ENCODE results near the gene C16orf87. TPM values are rescaled to one million over a fixed set of nuclear protein-coding genes. Genes with fewer than 3 reads are reported as not detected.
"Not testable (repeated sequence)": the region's sequence is repeated elsewhere in the genome, so short reads cannot be mapped to it uniquely, and the experiment has no call there.

C16orf87 gene
- total and polyA plus RNA-seq, 5 experiments from 2014 or later: 4.9 to 8.5 (median 5.7) TPM

- POLR2A ChIA-PET: interaction anchor here (0.5 to 1.3 kb wide), 7 partner anchors 11 to 183 kb away, joined by 3 to 5 read pairs (median 3); partner anchors contain the start of genes C16orf87, DNAJA2 and GPT2
- H3K4me1 Mint-ChIP-seq: peaks cover 7 to 30% (median 18%) of the 10 kb centered on the region in 4 donors
These were observed 41.2 kb downstream of the C16orf87 start for GRCh38 chr16:46789499-46790414.

GRCh38 chr16:46788891-46789474, 42.0 kb downstream of the C16orf87 start:
- peaks cover 8 to 20% (median 12%) of the 10 kb centered on the region in 9 donors for H3K9me3 Mint-ChIP-seq
- peaks cover 7 to 30% (median 18%) of the 10 kb centered on the region in 4 donors for H3K4me1 Mint-ChIP-seq
- POLR2A ChIA-PET: interaction anchor here (0.7 to 1.1 kb wide), 2 partner anchors 41 to 184 kb away, joined by 3 to 4 read pairs; partner anchors contain the start of gene DNAJA2
- ATAC-seq (no peak), DNase-seq (no peak)
- H3K27me3 Mint-ChIP-seq: no peaks in the 10 kb centered on the region
- H3K36me3 Mint-ChIP-seq: peaks cover 2 to 13% (median 6%) of the 10 kb centered on the region in 3 donors
- H3K27ac Mint-ChIP-seq: peak overlapping the region in 6 of 10 donors; percentile 19 to 85 (median 52)
- H3K4me3 Mint-ChIP-seq: peak overlapping the region in 7 of 10 donors; percentile 7 to 89 (median 85)

More at GRCh38 chr16:46789499-46790414, 41.2 kb downstream of the C16orf87 start:
- H3K36me3 Mint-ChIP-seq: peaks cover 2 to 19% (median 11%) of the 10 kb centered on the region in 3 donors
- H3K27ac Mint-ChIP-seq: peak overlapping the region; percentile 37 to 86 (median 78)
- H3K27me3 Mint-ChIP-seq: no peaks in the 10 kb centered on the region
- H3K9me3 Mint-ChIP-seq: peaks cover 10 to 26% (median 17%) of the 10 kb centered on the region in 9 donors
- ATAC-seq (peak; percentile 95 to 98), DNase-seq (peak; percentile 59 to 90 (median 76))
- peak overlapping the region; percentile 70 to 89 (median 83) for H3K4me3 Mint-ChIP-seq

GRCh38 chr16:46787909-46788308, 43.1 kb downstream of the C16orf87 start:
- POLR2A ChIA-PET: interaction anchor here (0.6 kb wide), 1 partner anchor 50 kb away, joined by 3 read pairs; no protein-coding TSS in a partner anchor

GRCh38 chr16:46785076-46785845, 45.7 kb downstream of the C16orf87 start:
- DNase-seq: no peak
- no peak for ATAC-seq
- POLR2A ChIA-PET: no interaction called here
- H3K36me3 Mint-ChIP-seq: peaks cover 2 to 9% (median 3%) of the 10 kb centered on the region in 3 donors
- H3K27ac Mint-ChIP-seq: no peak overlapping the region
- H3K27me3 Mint-ChIP-seq: no peaks in the 10 kb centered on the region
- H3K4me3 Mint-ChIP-seq: no peak overlapping the region
- peaks cover 3 to 12% (median 9%) of the 10 kb centered on the region in 9 donors for H3K9me3 Mint-ChIP-seq
- H3K4me1 Mint-ChIP-seq: peaks cover 6 to 22% (median 13%) of the 10 kb centered on the region in 4 donors

More at GRCh38 chr16:46787909-46788308, 43.1 kb downstream of the C16orf87 start:
- DNase-seq (no peak), ATAC-seq (no peak)
- no peaks in the 10 kb centered on the region for H3K27me3 Mint-ChIP-seq
- H3K4me1 Mint-ChIP-seq: peaks cover 7 to 30% (median 18%) of the 10 kb centered on the region in 4 donors
- peaks cover 5 to 15% (median 10%) of the 10 kb centered on the region in 9 donors for H3K9me3 Mint-ChIP-seq
- no peak overlapping the region for H3K27ac Mint-ChIP-seq
- no peak overlapping the region for H3K4me3 Mint-ChIP-seq
- H3K36me3 Mint-ChIP-seq: peaks cover 2 to 9% (median 3%) of the 10 kb centered on the region in 3 donors

- DNase-seq, H3K27ac Mint-ChIP-seq, H3K27me3 Mint-ChIP-seq, POLR2A ChIA-PET, ATAC-seq, H3K36me3 Mint-ChIP-seq, H3K4me3 Mint-ChIP-seq: not testable (repeated sequence)
- H3K4me1 Mint-ChIP-seq: peaks cover 3 to 15% (median 8%) of the 10 kb centered on the region in 4 donors
- H3K9me3 Mint-ChIP-seq: peaks cover 3 to 12% (median 9%) of the 10 kb centered on the region in 9 donors
These were observed 46.4 kb downstream of the C16orf87 start for GRCh38 chr16:46784569-46784968.

- peaks cover 0 to 8% (median 4%) of the 10 kb centered on the region in 4 donors for H3K4me1 Mint-ChIP-seq
- peaks cover 2 to 9% (median 6%) of the 10 kb centered on the region in 3 donors for H3K36me3 Mint-ChIP-seq
- no peak overlapping the region for H3K4me3 Mint-ChIP-seq
- POLR2A ChIA-PET: no interaction called here
- H3K9me3 Mint-ChIP-seq: peaks cover 3 to 12% (median 9%) of the 10 kb centered on the region in 9 donors
- H3K27ac Mint-ChIP-seq: peak overlapping the region in 1 of 10 donors; percentile 19
- DNase-seq (no peak), ATAC-seq (no peak)
- H3K27me3 Mint-ChIP-seq: peaks cover 0 to 5% (median 0%) of the 10 kb centered on the region in 5 donors
These were observed 47.2 kb downstream of the C16orf87 start for GRCh38 chr16:46783800-46784199.

- Mint-ChIP-seq H3K9me3 (peaks cover 3 to 12% (median 9%) of the 10 kb centered on the region in 9 donors), H3K4me3 (no peak overlapping the region), H3K27me3 (peaks cover 0 to 5% (median 0%) of the 10 kb centered on the region in 5 donors), H3K36me3 (peaks cover 2 to 9% (median 6%) of the 10 kb centered on the region in 3 donors), H3K27ac (no peak overlapping the region), H3K4me1 (peaks cover 0 to 2% (median 0%) of the 10 kb centered on the region in 4 donors)
- ATAC-seq (no peak), DNase-seq (no peak)
- POLR2A ChIA-PET: interaction anchor here (0.5 kb wide), 1 partner anchor 1612 kb away, joined by 3 read pairs; no protein-coding TSS in a partner anchor
These were observed 48.7 kb downstream of the C16orf87 start for GRCh38 chr16:46782320-46782719.

- Mint-ChIP-seq H3K27ac (no peak overlapping the region), H3K9me3 (peaks cover 0 to 2% (median 0%) of the 10 kb centered on the region in 9 donors), H3K4me3 (no peak overlapping the region), H3K36me3 (peaks cover 0 to 3% (median 0%) of the 10 kb centered on the region in 3 donors), H3K27me3 (peaks cover 0 to 5% (median 0%) of the 10 kb centered on the region in 5 donors), H3K4me1 (peaks cover 0 to 3% (median 0%) of the 10 kb centered on the region in 4 donors)
- POLR2A ChIA-PET: no interaction called here
- DNase-seq: no peak
- ATAC-seq: no peak
These were observed 53.2 kb downstream of the C16orf87 start for GRCh38 chr16:46777804-46778203.

GRCh38 chr16:46775214-46775613, 55.8 kb downstream of the C16orf87 start:
- H3K27ac Mint-ChIP-seq: no peak overlapping the region
- no peak for ATAC-seq
- POLR2A ChIA-PET: no interaction called here
- H3K27me3 Mint-ChIP-seq: peaks cover 0 to 5% (median 0%) of the 10 kb centered on the region in 5 donors
- H3K4me3 Mint-ChIP-seq: no peak overlapping the region
- H3K9me3 Mint-ChIP-seq: peaks cover 0 to 2% (median 0%) of the 10 kb centered on the region in 9 donors
- no peak for DNase-seq
- peaks cover 0 to 3% (median 0%) of the 10 kb centered on the region in 3 donors for H3K36me3 Mint-ChIP-seq
- peaks cover 0 to 4% (median 0%) of the 10 kb centered on the region in 4 donors for H3K4me1 Mint-ChIP-seq

- ATAC-seq (no peak), DNase-seq (no peak)
- Mint-ChIP-seq H3K27me3 (peaks cover 0 to under 1% (median 0%) of the 10 kb centered on the region in 5 donors), H3K4me1 (peaks cover 0 to 4% (median 0%) of the 10 kb centered on the region in 4 donors), H3K27ac (no peak overlapping the region), H3K9me3 (peaks cover 0 to 2% (median 0%) of the 10 kb centered on the region in 9 donors), H3K36me3 (peaks cover 0 to 3% (median 0%) of the 10 kb centered on the region in 3 donors), H3K4me3 (no peak overlapping the region)
- POLR2A ChIA-PET: no interaction called here
These were observed 56.2 kb downstream of the C16orf87 start for GRCh38 chr16:46774743-46775177.

- DNase-seq (no peak), ATAC-seq (no peak)
- Mint-ChIP-seq H3K27ac (no peak overlapping the region), H3K9me3 (no peaks in the 10 kb centered on the region), H3K4me1 (peaks cover 0 to 4% (median 0%) of the 10 kb centered on the region in 4 donors), H3K27me3 (no peaks in the 10 kb centered on the region), H3K4me3 (no peak overlapping the region), H3K36me3 (no peaks in the 10 kb centered on the region)
- POLR2A ChIA-PET: no interaction called here
These were observed 58.5 kb downstream of the C16orf87 start for GRCh38 chr16:46772463-46772862.
